ENCODE results near the gene ETS1.

ETS1 gene

GRCh38 chr11:128462189-128462588 is 125.2 kb downstream of the ETS1 start:
- Histone ChIP-seq H3K79me2 (ENCODE audit: insufficient read depth, low read length) (no peaks in the 10 kb centered on the region), H3K4me2 (ENCODE audit: low read length) (no peak overlapping the region), H4K20me1 (ENCODE audit: insufficient read depth, low read length) (no peaks in the 10 kb centered on the region), H3K27me3 (ENCODE audit: insufficient read depth, low read length) (no peaks in the 10 kb centered on the region), H3K9ac (ENCODE audit: low read length) (no peak overlapping the region), H2AFZ (ENCODE audit: low read length) (no peak overlapping the region), H3K36me3 (ENCODE audit: insufficient read depth, low read length) (peaks cover 97% of the 10 kb centered on the region), H3K9me3 (ENCODE audit: low read length) (no peaks in the 10 kb centered on the region), H3K27ac (ENCODE audit: low read depth, low read length, poor library complexity, severe bottlenecking) (no peak overlapping the region), H3K4me3 (ENCODE audit: low read depth, low read length, poor library complexity, severe bottlenecking) (no peak overlapping the region), H3K9me2 (ENCODE audit: low read depth, low read length) (no peaks in the 10 kb centered on the region), H3K4me1 (ENCODE audit: insufficient read depth, low read length, severe bottlenecking) (peaks cover 37% of the 10 kb centered on the region), H3F3A (ENCODE audit: insufficient read depth, low read length) (peaks cover 4% of the 10 kb centered on the region; the same call in 1 of the 2 replicates)
- no peak for TF ChIP-seq EZH2 (IDR thresholded peaks at IDR 0.05; ENCODE audit: borderline replicate concordance, low read length)
- TF ChIP-seq, protein P1, sequence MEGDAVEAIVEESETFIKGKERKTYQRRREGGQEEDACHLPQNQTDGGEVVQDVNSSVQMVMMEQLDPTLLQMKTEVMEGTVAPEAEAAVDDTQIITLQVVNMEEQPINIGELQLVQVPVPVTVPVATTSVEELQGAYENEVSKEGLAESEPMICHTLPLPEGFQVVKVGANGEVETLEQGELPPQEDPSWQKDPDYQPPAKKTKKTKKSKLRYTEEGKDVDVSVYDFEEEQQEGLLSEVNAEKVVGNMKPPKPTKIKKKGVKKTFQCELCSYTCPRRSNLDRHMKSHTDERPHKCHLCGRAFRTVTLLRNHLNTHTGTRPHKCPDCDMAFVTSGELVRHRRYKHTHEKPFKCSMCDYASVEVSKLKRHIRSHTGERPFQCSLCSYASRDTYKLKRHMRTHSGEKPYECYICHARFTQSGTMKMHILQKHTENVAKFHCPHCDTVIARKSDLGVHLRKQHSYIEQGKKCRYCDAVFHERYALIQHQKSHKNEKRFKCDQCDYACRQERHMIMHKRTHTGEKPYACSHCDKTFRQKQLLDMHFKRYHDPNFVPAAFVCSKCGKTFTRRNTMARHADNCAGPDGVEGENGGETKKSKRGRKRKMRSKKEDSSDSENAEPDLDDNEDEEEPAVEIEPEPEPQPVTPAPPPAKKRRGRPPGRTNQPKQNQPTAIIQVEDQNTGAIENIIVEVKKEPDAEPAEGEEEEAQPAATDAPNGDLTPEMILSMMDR (IDR thresholded peaks at IDR 0.05; ENCODE audit: low read length): no peak

DNA sequence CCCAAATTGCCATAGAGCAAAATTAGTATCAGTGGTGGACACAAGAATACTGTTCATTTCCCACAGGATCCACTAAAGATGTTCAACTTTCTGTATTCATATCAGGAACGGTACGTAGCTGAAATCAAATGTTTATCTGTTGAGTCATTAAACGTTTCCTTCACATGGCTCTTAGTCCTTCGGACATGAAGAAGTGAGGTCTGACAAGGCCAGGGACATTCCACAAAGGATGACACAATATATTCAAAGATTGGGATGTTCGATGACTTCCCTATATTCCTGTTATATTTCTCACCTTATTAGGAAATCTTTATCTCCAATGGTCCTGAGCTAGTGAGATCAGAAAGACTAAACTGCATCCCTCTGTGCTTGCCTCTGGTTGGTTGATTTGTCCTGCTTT is 129.0 kb downstream of the ETS1 start:
- Histone ChIP-seq H3K9me3 (ENCODE audit: low read length) (no peaks in the 10 kb centered on the region), H3K27ac (ENCODE audit: low read depth, low read length, poor library complexity, severe bottlenecking) (no peak overlapping the region), H3K9me2 (ENCODE audit: low read depth, low read length) (no peaks in the 10 kb centered on the region), H3K9ac (ENCODE audit: low read length) (no peak overlapping the region), H3K79me2 (ENCODE audit: insufficient read depth, low read length) (no peaks in the 10 kb centered on the region), H3K4me3 (ENCODE audit: low read depth, low read length, poor library complexity, severe bottlenecking) (no peak overlapping the region), H2AFZ (ENCODE audit: low read length) (no peak overlapping the region), H3K4me2 (ENCODE audit: low read length) (no peak overlapping the region), H3K4me1 (ENCODE audit: insufficient read depth, low read length, severe bottlenecking) (peaks cover 6% of the 10 kb centered on the region), H3F3A (ENCODE audit: insufficient read depth, low read length) (peaks cover 8% of the 10 kb centered on the region), H3K27me3 (ENCODE audit: insufficient read depth, low read length) (no peaks in the 10 kb centered on the region), H3K36me3 (ENCODE audit: insufficient read depth, low read length) (peaks cover 75% of the 10 kb centered on the region), H4K20me1 (ENCODE audit: insufficient read depth, low read length) (no peaks in the 10 kb centered on the region)
- no peak for TF ChIP-seq EZH2 (IDR thresholded peaks at IDR 0.05; ENCODE audit: borderline replicate concordance, low read length)
- TF ChIP-seq, protein P1 (IDR thresholded peaks at IDR 0.05; ENCODE audit: low read length): no peak

DNA sequence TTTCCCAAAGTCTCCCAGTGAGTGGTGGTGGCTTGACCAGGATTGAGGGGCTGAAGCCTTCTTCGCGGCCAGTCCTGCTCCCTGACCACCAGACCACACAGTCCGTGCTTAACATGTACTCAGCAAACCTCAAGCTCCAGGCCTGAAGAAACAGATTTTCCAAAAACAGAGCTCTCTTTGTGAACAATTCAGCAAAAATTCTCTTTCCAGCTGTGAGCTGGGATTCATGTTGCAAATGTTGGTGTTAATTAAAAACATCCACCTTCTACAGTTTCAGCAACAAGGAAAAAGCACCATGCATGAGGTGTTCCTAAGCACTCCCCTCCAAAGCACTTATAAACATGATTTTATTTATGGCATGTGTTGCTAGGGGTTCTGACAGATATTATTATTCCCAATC is 129.5 kb downstream of the ETS1 start:
- no peaks in the 10 kb centered on the region for H3K27me3 ChIP-seq (ENCODE audit: insufficient read depth, low read length)
- H3K27ac ChIP-seq (ENCODE audit: low read depth, low read length, poor library complexity, severe bottlenecking): no peak overlapping the region
- H3K9ac ChIP-seq (ENCODE audit: low read length): no peak overlapping the region
- no peaks in the 10 kb centered on the region for H3K9me3 ChIP-seq (ENCODE audit: low read length)
- no peak overlapping the region for H3K4me2 ChIP-seq (ENCODE audit: low read length)
- no peak overlapping the region for H3K4me3 ChIP-seq (ENCODE audit: low read depth, low read length, poor library complexity, severe bottlenecking)
- H4K20me1 ChIP-seq (ENCODE audit: insufficient read depth, low read length): no peaks in the 10 kb centered on the region
- H3K36me3 ChIP-seq (ENCODE audit: insufficient read depth, low read length): peaks cover 71% of the 10 kb centered on the region
- peaks cover 1% of the 10 kb centered on the region for H3K4me1 ChIP-seq (ENCODE audit: insufficient read depth, low read length, severe bottlenecking)
- H3K79me2 ChIP-seq (ENCODE audit: insufficient read depth, low read length): no peaks in the 10 kb centered on the region
- H2AFZ ChIP-seq (ENCODE audit: low read length): no peak overlapping the region
- peaks cover 8% of the 10 kb centered on the region for H3F3A ChIP-seq (ENCODE audit: insufficient read depth, low read length)
- no peaks in the 10 kb centered on the region for H3K9me2 ChIP-seq (ENCODE audit: low read depth, low read length)
- no peak for TF ChIP-seq EZH2 (IDR thresholded peaks at IDR 0.05; ENCODE audit: borderline replicate concordance, low read length)
- TF ChIP-seq, protein P1 (IDR thresholded peaks at IDR 0.05; ENCODE audit: low read length): no peak

Measured in OCI-LY1 (cell line).